Esophagus muscularis mucosa (tissue), 4 donors: ENCODE results near the gene ARHGEF10L. TPM values are rescaled to one million over a fixed set of nuclear protein-coding genes. Genes with fewer than 3 reads are reported as not detected.

Experiments
- DNase-seq: peaks from one replicate; pipeline ENCODE4 v3.0.0-alpha.2; 2017; ENCODE audit errors: extremely low spot score
- H3K27ac ChIP-seq, 4 donors: fragments of 200-600 bp; sonication (generic); replicated peaks in 1 of 4; 1 replicate in 3 of 4; 2 replicates in 1 of 4; pipeline ENCODE4 v1.5.1; 2016 to 2019; ENCODE audit warnings: mild to moderate bottlenecking in 1 of 4
- H3K27me3 ChIP-seq, 4 donors: fragments of 200-600 bp; sonication (generic); one replicate each; pipeline versions ENCODE4 v1.5.1 to v1.6.0; 2016 to 2019
- H3K36me3 ChIP-seq, 4 donors: fragments of 200-600 bp; sonication (generic); one replicate each; pipeline ENCODE4 v1.5.1; 2016 to 2019
- H3K4me1 ChIP-seq, 4 donors: fragments of 200-600 bp; sonication (generic); one replicate each; pipeline ENCODE4 v1.5.1; 2016 to 2019
- H3K4me3 ChIP-seq, 4 donors: fragments of 200-600 bp; sonication (generic); 1 replicate in 2 of 4; 2 replicates in 2 of 4; pipeline ENCODE4 v1.5.1; 2016 to 2019; ENCODE audit warnings: mild to moderate bottlenecking in 4 of 4, moderate library complexity in 1 of 4
- H3K9me3 ChIP-seq, 4 donors: fragments of 200-600 bp; sonication (generic); 1 replicate in 3 of 4; 2 replicates in 1 of 4; pipeline ENCODE4 v1.5.1; 2016 to 2019
- CTCF ChIP-seq, 3 experiments: fragments of 200-600 bp in 2 of 3; fragments of 450-650 bp in 1 of 3; sonication (generic) in 2 of 3; IDR thresholded peaks; one replicate each; pipeline ENCODE4 v1.5.1; 2017 to 2019; ENCODE audit warnings: antibody characterized with exemption in 3 of 3, mild to moderate bottlenecking in 2 of 3, moderate library complexity in 1 of 3
- EP300 ChIP-seq: sonication (generic); formaldehyde crosslinking; IDR thresholded peaks from one replicate; pipeline ENCODE4 v1.6.1; 2017; ENCODE audit warnings: antibody characterized with exemption
- POLR2A ChIP-seq: fragments of 450-650 bp; IDR thresholded peaks from one replicate; pipeline ENCODE4 v1.6.1; 2017; ENCODE audit warnings: antibody characterized with exemption, moderate library complexity, mild to moderate bottlenecking, low read depth
- POLR2AphosphoS5 ChIP-seq, 2 donors: sonication (generic); formaldehyde crosslinking; IDR thresholded peaks; one replicate each; pipeline ENCODE4 v1.6.1; 2017; ENCODE audit warnings: antibody characterized with exemption in 2 of 2
- WGBS: methylation state at CpG from one replicate; pipeline ENCODE4 v1.1.5; 2018; 5-methylcytosine and 5-hydroxymethylcytosine counted together
- intact Hi-C: fragments of 100-400 bp; cut with DNase I; formaldehyde crosslinking; loops from one replicate; pipeline ENCODE4 v1.15.1; 2023
- total RNA-seq, 4 donors: library from RNA; depleted of rRNA; stranded (reverse); fragments of >200 nt; gene quantifications; one replicate each; pipeline versions ENCODE4 v1.1.0 to v1.2.1, GENCODE V29; 2016

ARHGEF10L gene
- total RNA-seq, 4 donors from 2014 or later: 46.6 to 93.0 (median 66.9) TPM

- peaks cover 0 to 52% (median 25%) of the 10 kb centered on the region in 4 donors for H3K36me3 ChIP-seq
- H3K4me3 ChIP-seq: no peak overlapping the region
- H3K27me3 ChIP-seq: no peaks in the 10 kb centered on the region
- H3K4me1 ChIP-seq: peaks cover 9 to 41% (median 26%) of the 10 kb centered on the region in 4 donors
- no peak for DNase-seq
- H3K27ac ChIP-seq: no peak overlapping the region
- H3K9me3 ChIP-seq: no peaks in the 10 kb centered on the region
- no peak for TF ChIP-seq EP300
- no peak for TF ChIP-seq POLR2A
- no peak for TF ChIP-seq POLR2AphosphoS5 (IDR thresholded peaks at IDR 0.05)
- TF ChIP-seq CTCF (IDR thresholded peaks at IDR 0.05): no peak
- 92% methylated on average over 3 of the region's 3 CpGs for WGBS
- intact Hi-C loops: no loop called here
Measured at GRCh38 chr1:17675744-17676143, 136.2 kb downstream of the ARHGEF10L start.

DNA sequence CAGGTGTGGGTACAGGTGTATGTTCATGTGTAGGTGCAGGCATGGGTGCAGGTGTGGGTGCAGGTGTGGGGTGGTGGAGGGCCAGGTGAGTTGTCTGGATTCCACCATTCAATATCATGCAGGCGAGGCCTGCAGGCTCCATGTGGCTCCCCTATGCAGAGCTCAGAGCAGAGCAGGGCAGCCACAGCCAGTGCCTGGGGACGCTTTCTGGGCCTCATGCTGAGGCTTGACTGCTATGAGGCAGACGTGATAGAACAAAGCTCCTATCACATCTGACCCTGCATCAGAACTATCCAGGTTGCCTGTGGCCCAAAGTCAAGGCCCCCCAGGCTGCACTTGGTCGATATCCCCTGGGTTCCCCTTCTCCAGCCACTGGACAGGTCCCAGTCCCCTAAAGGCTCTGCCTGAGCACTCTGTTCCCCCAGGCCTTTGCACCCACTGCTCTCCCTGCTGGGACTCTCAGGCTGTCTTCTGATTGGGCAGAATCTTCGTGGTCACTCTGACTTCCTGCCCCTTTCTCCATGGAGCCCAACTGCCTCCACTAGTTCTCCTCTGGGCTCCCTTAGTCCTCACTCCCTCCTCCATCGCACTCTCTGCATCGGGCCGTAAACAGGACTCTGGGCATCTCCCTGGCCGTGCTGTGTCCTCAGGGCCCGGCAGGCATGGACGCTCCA lies 137.0 kb downstream of the ARHGEF10L start:
- Histone ChIP-seq H3K27ac (no peak overlapping the region), H3K27me3 (no peaks in the 10 kb centered on the region), H3K9me3 (no peaks in the 10 kb centered on the region), H3K4me3 (no peak overlapping the region), H3K4me1 (peaks cover 7 to 33% (median 18%) of the 10 kb centered on the region in 4 donors), H3K36me3 (peaks cover 0 to 55% (median 26%) of the 10 kb centered on the region in 4 donors)
- intact Hi-C loops: no loop called here
- no peak for DNase-seq
- WGBS: 84% methylated on average over 7 of the region's 11 CpGs
- TF ChIP-seq POLR2A: no peak
- no peak for TF ChIP-seq CTCF (IDR thresholded peaks at IDR 0.05)
- TF ChIP-seq EP300: no peak
- TF ChIP-seq POLR2AphosphoS5 (IDR thresholded peaks at IDR 0.05): no peak

GRCh38 chr1:17678011-17678410 lies 138.5 kb downstream of the ARHGEF10L start:
- TF ChIP-seq POLR2AphosphoS5 (IDR thresholded peaks at IDR 0.05) (no peak), POLR2A (no peak), EP300 (no peak), CTCF (IDR thresholded peaks at IDR 0.05) (no peak)
- 89% methylated on average over 5 of the region's 6 CpGs for WGBS
- intact Hi-C loops: no loop called here

GRCh38 chr1:17679856-17680255 lies 140.4 kb downstream of the ARHGEF10L start:
- Histone ChIP-seq H3K9me3 (no peaks in the 10 kb centered on the region), H3K27ac (no peak overlapping the region), H3K36me3 (peaks cover 0 to 71% (median 43%) of the 10 kb centered on the region in 4 donors), H3K27me3 (no peaks in the 10 kb centered on the region), H3K4me3 (no peak overlapping the region), H3K4me1 (peaks cover 0 to 13% (median 5%) of the 10 kb centered on the region in 4 donors)
- intact Hi-C loops: no loop called here
- TF ChIP-seq CTCF (IDR thresholded peaks at IDR 0.05) (no peak), POLR2AphosphoS5 (IDR thresholded peaks at IDR 0.05) (no peak), EP300 (no peak), POLR2A (no peak)
- 91% methylated on average over 12 of the region's 16 CpGs for WGBS
- no peak for DNase-seq

More at GRCh38 chr1:17678011-17678410, 138.5 kb downstream of the ARHGEF10L start:
- peaks cover 0 to 61% (median 29%) of the 10 kb centered on the region in 4 donors for H3K36me3 ChIP-seq
- H3K27me3 ChIP-seq: no peaks in the 10 kb centered on the region
- no peak overlapping the region for H3K4me3 ChIP-seq
- DNase-seq: no peak
- peaks cover under 1 to 25% (median 8%) of the 10 kb centered on the region in 4 donors for H3K4me1 ChIP-seq
- H3K9me3 ChIP-seq: no peaks in the 10 kb centered on the region
- no peak overlapping the region for H3K27ac ChIP-seq

DNA sequence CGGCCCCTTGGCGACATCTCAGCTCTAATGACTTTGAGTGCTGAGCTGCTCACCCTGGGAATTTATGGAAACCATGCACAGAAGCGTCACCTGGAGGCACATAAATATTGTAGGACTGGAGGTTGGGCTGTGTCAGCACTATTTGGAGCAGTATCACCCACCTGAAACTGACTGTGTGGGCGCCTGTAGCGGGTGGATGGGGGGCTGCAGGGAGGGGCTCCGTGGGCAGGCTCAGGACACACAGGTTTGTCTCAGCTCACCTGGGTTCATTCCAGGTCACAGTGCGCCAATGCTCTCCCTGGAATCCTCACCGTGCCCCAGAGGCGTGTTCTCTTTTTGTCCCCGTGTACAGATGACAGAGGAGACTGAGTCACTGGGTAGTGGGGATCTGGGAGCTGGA lies 140.8 kb downstream of the ARHGEF10L start:
- H3K4me1 ChIP-seq: peaks cover 0 to 14% (median 5%) of the 10 kb centered on the region in 4 donors
- no peaks in the 10 kb centered on the region for H3K27me3 ChIP-seq
- 93% methylated on average over 10 of the region's 10 CpGs for WGBS
- TF ChIP-seq POLR2AphosphoS5 (IDR thresholded peaks at IDR 0.05) (no peak), CTCF (IDR thresholded peaks at IDR 0.05) (no peak)
- intact Hi-C loops: no loop called here
- H3K4me3 ChIP-seq: no peak overlapping the region
- no peaks in the 10 kb centered on the region for H3K9me3 ChIP-seq
- H3K36me3 ChIP-seq: peaks cover 0 to 75% (median 41%) of the 10 kb centered on the region in 4 donors
- no peak for DNase-seq
- H3K27ac ChIP-seq: no peak overlapping the region
